Osteocyte (in vitro differentiated cells): ENCODE results near the gene INTS4. TPM values are rescaled to one million over a fixed set of nuclear protein-coding genes. Genes with fewer than 3 reads are reported as not detected.
"Not testable (repeated sequence)": the region's sequence is repeated elsewhere in the genome, so short reads cannot be mapped to it uniquely, and the experiment has no call there.

Experiments
- DNase-seq: peaks from one replicate; pipeline ENCODE4 v3.0.0; 2021; ENCODE audit warnings: mixed read lengths; ENCODE audit not compliant: unreplicated experiment; ENCODE audit errors: extremely low spot score
- H3K27ac Mint-ChIP-seq: one replicate; pipeline ENCODE4 v1.8.0; 2021; ENCODE audit warnings: mild to moderate bottlenecking, mixed read lengths; ENCODE audit not compliant: unreplicated experiment
- H3K27me3 Mint-ChIP-seq: one replicate; pipeline ENCODE4 v1.8.0; 2021; ENCODE audit warnings: mixed read lengths; ENCODE audit not compliant: unreplicated experiment
- H3K36me3 Mint-ChIP-seq: one replicate; pipeline ENCODE4 v1.8.0; 2021; ENCODE audit warnings: mixed read lengths; ENCODE audit not compliant: unreplicated experiment
- H3K4me1 Mint-ChIP-seq: one replicate; pipeline ENCODE4 v1.8.0; 2021; ENCODE audit warnings: mixed read lengths; ENCODE audit not compliant: unreplicated experiment
- H3K4me3 Mint-ChIP-seq: one replicate; pipeline ENCODE4 v1.8.0; 2021; ENCODE audit warnings: mild to moderate bottlenecking, moderate library complexity, mixed read lengths; ENCODE audit not compliant: unreplicated experiment
- H3K9me3 Mint-ChIP-seq: one replicate; pipeline ENCODE4 v1.8.0; 2021; ENCODE audit warnings: mixed read lengths; ENCODE audit not compliant: unreplicated experiment
- CTCF ChIP-seq: fragments of 200-600 bp; sonication (generic); IDR thresholded peaks from 2 replicates; pipeline ENCODE4 v1.5.0; 2021; ENCODE audit warnings: antibody characterized with exemption, mild to moderate bottlenecking, moderate library complexity
- total RNA-seq: library from RNA; stranded (reverse); gene quantifications from 2 replicates; pipeline ENCODE4 v1.2.1, GENCODE V29; 2021

Gene INTS4
- total RNA-seq, 1 donor from 2014 or later = 37.9 TPM

DNA sequence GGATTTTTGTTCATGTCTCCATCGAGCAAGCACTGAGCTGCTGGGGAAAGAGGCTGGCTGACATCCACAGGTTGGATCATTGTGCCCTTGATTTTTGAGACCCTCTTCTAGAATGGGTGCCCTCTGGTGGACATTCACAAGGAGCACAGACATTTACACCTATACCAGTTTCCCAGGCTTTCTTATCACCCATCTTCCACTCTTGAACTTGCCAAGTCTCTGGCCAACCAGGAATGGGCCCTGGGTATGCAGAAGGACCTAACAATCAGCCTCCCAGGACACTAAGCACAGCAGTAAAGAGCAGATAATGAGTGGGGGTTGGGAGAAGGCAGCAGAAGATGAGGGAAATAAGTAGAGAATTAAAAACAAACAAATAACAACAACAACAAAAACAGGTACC lies 5.7 kb upstream of the INTS4 start:
- H3K4me3 Mint-ChIP-seq = no peak overlapping the region
- H3K9me3 Mint-ChIP-seq = no peaks in the 10 kb centered on the region
- H3K27me3 Mint-ChIP-seq = peaks cover 18% of the 10 kb centered on the region
- H3K36me3 Mint-ChIP-seq = no peaks in the 10 kb centered on the region
- no peak overlapping the region for H3K27ac Mint-ChIP-seq
- peak; percentile 77 for TF ChIP-seq CTCF
- no peak for DNase-seq
- H3K4me1 Mint-ChIP-seq = peaks cover 2% of the 10 kb centered on the region

DNA sequence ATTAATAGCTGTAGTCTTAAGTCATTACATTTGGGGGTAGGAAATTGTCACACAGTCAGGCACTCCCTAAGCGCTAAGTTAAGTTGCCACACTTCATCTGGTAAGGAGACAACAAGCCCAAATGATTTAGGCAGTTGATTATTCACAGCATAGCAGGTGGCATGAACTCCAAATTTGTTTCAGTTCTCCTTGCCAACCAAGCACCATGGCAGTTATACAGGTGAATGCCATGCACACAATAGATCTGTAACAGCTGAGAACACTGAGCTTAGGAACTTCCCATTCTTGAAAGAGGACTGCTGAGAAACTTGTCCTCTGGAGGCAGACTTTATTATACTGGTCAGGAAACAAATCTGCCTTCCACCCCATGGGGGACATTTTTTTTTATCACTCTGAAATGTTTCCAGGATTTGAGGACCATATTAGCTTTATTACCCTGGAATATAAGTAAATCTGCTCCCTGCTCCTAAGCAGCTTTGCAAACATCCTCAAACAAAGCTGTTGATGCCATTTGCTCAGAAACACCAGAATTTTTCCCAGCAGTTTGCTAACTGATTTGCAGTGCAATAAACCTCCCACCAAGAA lies 5.1 kb upstream of the INTS4 start:
- Mint-ChIP-seq H3K4me3 (no peak overlapping the region), H3K27me3 (peaks cover 17% of the 10 kb centered on the region), H3K27ac (no peak overlapping the region), H3K4me1 (peaks cover 5% of the 10 kb centered on the region), H3K9me3 (no peaks in the 10 kb centered on the region), H3K36me3 (no peaks in the 10 kb centered on the region)
- DNase-seq = no peak
- no peak for TF ChIP-seq CTCF

- Mint-ChIP-seq H3K4me1 (peaks cover 18% of the 10 kb centered on the region), H3K27ac (peak overlapping the region; percentile 96), H3K9me3 (no peaks in the 10 kb centered on the region), H3K4me3 (peak overlapping the region; percentile 92), H3K27me3 (no peaks in the 10 kb centered on the region), H3K36me3 (no peaks in the 10 kb centered on the region)
- TF ChIP-seq CTCF = no peak
- DNase-seq = no peak
These were observed 566 bp downstream of the INTS4 start for GRCh38 chr11:77993902-77994301.

DNA sequence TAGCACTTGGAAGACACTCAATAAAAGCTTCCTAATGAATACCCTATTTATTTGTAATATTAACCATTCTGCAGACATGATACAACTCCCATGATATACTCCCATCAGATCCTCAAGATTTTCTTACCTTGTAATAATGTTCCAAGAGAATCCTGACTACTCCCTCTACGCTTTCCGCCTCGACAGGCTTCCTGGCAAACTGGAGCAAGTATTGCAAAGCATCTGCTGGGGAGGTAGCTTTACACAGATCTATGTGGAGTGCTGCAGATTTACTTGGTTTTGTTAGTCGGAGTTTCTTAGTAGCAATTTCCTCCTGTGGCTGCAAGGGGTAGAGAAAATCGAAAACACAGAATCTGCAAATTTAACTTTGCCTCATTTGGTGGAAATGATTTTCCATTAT lies 3.5 kb downstream of the INTS4 start:
- no peaks in the 10 kb centered on the region for H3K9me3 Mint-ChIP-seq
- no peak overlapping the region for H3K27ac Mint-ChIP-seq
- peaks cover 15% of the 10 kb centered on the region for H3K36me3 Mint-ChIP-seq
- H3K27me3 Mint-ChIP-seq = no peaks in the 10 kb centered on the region
- H3K4me1 Mint-ChIP-seq = peaks cover 18% of the 10 kb centered on the region
- DNase-seq = no peak
- no peak overlapping the region for H3K4me3 Mint-ChIP-seq
- no peak for TF ChIP-seq CTCF

- DNase-seq, H3K4me3 Mint-ChIP-seq, H3K27ac Mint-ChIP-seq, H3K9me3 Mint-ChIP-seq, H3K27me3 Mint-ChIP-seq, H3K4me1 Mint-ChIP-seq: not testable (repeated sequence)
- peaks cover 36% of the 10 kb centered on the region for H3K36me3 Mint-ChIP-seq
These were observed 8.0 kb downstream of the INTS4 start for GRCh38 chr11:77986456-77986855.
